HG03066 (cell line): ENCODE data around the gene ABCA9.
"Not testable (repeated sequence)": the region's sequence is repeated elsewhere in the genome, so short reads cannot be mapped to it uniquely, and the experiment has no call there.

ENCODE experiments used
- ATAC-seq: cut with Tn5 transposase; IDR thresholded peaks from one replicate; pipeline ENCODE4 v1.9.1; 2021; ENCODE audit warnings: low read depth; ENCODE audit not compliant: unreplicated experiment

ABCA9 gene, protein sequence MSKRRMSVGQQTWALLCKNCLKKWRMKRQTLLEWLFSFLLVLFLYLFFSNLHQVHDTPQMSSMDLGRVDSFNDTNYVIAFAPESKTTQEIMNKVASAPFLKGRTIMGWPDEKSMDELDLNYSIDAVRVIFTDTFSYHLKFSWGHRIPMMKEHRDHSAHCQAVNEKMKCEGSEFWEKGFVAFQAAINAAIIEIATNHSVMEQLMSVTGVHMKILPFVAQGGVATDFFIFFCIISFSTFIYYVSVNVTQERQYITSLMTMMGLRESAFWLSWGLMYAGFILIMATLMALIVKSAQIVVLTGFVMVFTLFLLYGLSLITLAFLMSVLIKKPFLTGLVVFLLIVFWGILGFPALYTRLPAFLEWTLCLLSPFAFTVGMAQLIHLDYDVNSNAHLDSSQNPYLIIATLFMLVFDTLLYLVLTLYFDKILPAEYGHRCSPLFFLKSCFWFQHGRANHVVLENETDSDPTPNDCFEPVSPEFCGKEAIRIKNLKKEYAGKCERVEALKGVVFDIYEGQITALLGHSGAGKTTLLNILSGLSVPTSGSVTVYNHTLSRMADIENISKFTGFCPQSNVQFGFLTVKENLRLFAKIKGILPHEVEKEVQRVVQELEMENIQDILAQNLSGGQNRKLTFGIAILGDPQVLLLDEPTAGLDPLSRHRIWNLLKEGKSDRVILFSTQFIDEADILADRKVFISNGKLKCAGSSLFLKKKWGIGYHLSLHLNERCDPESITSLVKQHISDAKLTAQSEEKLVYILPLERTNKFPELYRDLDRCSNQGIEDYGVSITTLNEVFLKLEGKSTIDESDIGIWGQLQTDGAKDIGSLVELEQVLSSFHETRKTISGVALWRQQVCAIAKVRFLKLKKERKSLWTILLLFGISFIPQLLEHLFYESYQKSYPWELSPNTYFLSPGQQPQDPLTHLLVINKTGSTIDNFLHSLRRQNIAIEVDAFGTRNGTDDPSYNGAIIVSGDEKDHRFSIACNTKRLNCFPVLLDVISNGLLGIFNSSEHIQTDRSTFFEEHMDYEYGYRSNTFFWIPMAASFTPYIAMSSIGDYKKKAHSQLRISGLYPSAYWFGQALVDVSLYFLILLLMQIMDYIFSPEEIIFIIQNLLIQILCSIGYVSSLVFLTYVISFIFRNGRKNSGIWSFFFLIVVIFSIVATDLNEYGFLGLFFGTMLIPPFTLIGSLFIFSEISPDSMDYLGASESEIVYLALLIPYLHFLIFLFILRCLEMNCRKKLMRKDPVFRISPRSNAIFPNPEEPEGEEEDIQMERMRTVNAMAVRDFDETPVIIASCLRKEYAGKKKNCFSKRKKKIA (N-terminal part only)

DNA sequence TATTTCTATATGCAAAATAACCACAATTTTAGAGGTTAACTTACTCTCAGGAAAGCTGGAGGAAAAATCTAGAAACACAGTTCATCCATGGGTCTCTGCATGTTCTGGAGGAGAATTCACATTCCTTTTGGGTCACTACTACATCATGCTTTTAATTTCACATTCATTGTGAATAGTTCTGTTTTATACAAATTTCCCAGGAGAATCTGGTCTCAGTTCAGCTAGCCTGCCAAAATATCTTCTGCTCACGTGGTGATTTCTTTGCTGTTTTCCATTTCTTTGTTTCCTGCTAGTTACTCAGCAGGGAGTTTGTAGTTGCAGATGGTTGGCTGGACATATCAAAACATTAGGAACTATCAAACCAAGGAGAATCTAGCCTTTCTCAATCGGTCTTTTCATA is at the start of gene ABCA9:
Gene ABCA9 (minus strand): TSS at position 106 of the 400 bp plus-strand sequence. CDS start 9,801 bp downstream, outside the sequence.
- ATAC-seq, result no peak

DNA sequence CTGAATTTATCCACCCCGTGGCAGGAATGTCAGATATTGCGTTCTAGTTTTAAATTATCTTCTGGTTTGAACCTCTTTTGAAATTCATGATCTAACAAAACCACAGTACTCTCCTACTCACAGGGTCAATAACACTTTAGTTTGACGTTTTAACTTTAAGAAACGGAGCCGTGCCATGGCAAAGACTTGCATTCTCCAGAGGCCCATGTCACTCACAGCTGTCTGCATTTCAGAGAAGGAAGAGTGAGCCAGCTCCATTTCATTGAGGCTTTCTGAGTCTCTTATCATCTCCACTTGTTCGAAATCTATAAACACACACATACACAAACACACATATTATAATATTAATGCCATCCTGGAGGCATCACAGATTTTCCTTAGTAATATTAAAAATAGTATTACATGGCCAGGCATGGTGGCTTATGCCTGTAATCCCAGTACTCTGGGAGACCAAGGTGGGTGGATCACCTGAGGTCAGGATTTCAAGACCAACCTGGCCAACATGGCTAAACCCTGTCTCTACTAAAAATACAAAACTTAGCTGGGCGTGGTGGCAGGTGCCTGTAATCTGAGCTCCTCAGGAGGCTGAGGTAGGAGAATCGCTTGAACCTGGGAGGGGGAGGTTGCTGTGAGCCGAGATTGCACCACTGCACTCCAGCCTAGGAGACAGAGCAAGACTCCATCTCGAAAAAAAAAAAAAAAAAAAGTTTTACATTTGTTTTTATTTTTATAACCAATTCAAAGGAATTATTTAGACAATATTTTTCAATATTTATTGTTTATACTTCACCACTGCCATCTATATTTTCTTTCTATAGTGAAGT is 45.4 kb upstream of the ABCA9 start:
- no peak for ATAC-seq

DNA sequence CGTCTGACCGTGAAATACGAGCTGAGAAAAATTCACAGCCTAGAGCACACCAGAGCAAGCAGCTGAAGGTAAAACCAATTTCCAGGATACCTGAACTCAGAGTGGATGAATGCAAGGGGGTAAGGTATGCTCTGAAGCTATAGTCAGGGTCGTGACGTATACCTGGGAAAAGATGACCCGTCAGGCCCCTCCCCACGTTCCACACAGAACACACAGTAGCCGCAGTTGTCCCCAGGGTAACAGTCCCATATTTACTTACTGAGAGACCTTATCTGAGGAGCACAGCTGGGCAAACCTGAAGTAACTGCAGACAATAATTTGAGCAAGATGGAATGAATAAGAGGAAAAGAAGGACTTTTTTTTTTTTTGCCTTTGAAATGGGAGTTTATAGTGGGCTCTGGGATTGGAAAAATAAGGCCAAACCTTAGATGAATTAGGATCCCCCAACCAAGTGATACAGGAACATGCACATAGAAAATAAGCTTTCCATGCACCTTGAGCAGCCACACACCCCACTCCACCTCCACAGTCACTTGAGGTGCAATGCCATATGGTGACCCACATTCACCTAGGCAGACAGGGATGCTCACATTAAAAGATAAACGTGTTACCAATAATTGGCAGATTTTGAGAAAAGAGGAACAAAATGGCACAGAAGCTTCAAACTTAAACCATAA is 43.0 kb upstream of the ABCA9 start:
- ATAC-seq, result no peak

DNA sequence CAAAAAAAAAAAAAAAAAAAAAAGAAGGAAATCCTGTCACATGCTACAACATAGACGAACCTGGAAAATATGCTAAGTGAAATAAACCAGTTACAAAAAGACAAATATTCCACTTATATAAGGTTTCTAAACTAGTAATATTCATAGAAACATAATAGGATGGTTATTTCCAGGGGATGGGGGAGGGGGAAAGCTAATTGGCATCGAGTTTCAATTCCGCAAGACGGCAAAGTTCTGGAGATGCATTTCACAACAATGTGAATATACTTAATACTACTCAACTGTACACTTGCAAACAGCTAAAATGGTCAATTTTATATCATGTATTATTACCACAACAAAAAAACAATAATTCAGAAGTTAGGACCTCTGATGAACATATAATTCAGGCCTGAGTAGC is 37.9 kb upstream of the ABCA9 start:
- ATAC-seq, result no peak

DNA sequence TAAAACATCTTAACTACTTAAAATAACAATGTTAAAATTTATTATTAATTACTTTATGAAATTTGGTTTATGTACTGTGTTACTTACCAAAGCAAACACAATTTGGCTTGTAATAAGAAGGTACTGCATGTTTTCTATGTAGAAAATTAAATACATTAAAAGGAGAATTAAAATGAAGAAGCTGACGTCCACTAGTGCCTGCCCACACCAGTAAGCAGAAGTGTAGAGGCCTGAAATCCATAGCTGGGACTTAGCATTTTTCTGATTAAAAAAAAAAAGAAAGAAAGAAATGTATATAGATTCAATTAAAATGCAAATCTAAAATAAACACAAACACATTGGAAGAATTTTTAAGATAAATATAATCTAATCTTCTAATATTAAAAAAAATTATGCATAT is 35.8 kb upstream of the ABCA9 start:
- no peak for ATAC-seq

DNA sequence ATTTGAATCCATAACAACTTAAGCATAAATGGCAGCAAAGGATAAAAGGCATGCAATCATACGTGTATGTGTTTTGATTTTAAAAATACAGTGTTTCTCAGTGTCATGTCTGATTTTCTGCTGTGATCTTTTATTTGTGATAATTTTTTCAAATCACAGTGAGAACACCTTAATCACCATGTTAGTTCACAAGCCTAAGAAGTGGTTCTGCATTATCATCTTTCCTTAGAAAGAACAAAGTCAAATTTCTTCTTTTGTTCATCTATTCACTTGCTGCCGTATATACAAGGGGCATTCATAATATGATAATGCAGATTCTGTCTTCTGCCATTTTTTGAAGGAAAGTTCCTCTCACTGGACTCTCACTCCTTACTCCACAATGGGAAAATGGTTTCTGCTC is 33.3 kb upstream of the ABCA9 start:
- ATAC-seq, result no peak

DNA sequence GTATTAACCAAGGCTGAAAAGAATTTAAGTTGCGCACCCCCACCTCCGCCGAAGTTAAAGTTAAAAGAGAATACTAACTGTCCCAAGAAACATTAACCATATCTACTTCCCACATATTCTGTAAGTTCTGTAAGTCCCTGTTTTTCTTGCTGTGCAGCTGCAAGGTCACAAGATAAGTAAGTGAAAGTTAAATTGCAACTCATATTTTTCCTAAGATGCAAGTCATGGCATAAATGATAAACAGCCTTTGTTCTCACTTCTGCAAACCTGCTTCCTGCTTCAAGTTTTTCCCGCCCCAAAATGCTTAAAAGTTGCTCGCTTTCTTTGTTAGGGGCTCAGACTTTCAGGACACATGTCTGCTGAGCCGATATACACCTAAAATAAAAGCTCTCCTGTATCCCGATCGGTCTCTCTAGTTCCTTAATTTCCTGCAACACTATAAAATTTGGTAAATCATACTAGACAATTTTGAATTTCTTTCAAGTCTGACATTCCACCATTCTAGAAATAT is 32.6 kb upstream of the ABCA9 start:
- no peak for ATAC-seq

DNA sequence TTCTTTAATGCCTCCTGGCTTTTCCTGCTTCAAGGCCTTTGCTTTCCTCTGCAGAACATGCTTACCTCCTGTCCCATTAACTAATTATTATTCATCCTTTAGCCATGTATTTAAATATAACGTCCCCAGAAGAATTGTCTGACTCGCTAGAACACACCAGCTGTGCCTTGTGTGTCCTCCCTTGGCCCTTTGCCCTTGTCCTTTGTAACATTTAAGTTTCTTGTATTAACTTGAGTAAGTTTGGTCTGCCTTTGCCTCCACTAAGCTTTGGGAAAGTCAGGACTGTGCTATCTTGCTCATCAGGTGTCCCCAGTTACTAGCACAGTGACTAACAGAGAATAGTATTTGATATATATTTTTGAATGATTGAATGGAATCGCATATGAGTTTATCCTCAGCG is 29.6 kb upstream of the ABCA9 start:
- ATAC-seq, result no peak

DNA sequence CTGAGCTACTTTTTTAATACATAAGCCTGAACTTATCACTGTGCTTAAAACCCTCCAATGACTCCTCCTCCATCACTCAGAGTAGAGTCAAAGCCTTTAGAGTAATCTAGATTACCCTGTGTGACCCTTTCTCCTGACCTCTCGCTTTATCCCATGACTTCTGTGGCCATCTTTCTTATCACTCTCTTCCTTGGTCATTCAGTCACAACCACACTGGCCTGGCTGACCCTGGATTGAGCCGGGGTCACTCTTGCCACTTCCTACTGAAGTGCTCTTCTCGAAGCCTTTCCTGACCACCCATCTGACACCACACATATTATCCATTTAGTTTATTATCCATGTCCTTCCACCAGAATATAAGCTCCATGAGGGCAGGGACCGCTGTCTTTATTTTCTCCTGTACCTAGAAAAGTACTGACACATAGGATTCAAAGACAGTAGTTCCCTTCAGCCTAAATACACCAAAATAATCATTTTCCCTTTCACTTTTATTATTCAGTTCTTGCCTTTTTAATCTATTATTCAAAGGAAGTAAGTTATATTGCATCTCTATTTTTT is 28.0 kb upstream of the ABCA9 start:
- no peak for ATAC-seq

DNA sequence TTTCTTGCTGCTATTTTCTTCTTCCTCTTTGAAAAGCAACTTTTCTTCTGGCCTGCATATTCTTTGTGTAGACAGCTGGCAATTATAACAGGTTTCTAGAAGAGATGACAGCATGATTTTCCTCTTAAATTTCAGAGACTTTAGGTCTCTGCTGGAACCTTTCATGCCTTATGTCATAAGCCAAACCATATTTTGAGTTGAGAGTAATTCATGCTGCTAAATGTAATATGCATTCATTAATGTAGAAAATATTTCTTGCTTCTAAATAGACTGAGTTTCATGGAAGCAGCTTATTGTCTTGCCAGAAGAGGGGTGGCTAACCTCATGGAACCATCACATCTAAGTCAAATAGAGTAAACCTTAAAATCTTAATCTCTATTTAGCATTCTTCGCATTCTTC is 25.9 kb upstream of the ABCA9 start:
- ATAC-seq, result no peak

DNA sequence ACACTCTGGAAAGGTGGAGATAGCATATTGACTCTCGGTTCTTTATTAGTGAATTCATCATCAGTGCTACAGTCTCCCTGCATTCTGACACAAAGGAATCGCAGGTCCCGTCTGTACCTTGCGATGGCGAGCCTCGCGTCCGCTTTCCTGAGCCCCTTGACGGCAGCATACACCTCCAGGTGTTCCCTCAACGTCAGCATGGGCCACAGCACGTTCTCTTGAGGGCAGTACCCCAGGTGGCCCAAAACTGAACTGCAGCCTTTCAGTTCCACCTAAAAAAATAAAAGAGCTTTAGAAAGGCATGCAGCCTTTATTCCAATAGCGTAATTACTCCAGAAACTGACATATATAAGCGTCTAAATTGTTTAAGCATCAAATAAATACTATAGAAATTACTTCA is 24.2 kb upstream of the ABCA9 start:
- ATAC-seq, result no peak

DNA sequence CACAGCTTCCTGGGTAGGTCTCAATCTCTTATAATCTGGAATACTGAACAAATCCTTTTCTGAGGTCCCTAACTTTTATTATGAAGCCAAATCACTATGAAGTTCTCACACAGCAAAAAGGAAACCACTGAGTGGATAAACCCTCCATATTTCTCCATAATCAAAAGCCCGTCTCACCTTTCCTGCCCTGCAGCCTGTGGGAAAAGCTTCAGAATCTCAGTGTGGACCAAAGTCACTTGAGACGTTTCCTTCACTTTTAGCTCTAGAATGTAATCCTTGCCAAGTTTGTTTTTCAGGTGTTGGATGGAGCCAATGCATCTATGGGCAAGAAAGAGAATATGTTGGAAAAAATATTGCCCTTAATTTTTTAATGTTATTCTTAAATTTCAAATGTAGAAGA is 22.0 kb upstream of the ABCA9 start:
- ATAC-seq, result no peak

DNA sequence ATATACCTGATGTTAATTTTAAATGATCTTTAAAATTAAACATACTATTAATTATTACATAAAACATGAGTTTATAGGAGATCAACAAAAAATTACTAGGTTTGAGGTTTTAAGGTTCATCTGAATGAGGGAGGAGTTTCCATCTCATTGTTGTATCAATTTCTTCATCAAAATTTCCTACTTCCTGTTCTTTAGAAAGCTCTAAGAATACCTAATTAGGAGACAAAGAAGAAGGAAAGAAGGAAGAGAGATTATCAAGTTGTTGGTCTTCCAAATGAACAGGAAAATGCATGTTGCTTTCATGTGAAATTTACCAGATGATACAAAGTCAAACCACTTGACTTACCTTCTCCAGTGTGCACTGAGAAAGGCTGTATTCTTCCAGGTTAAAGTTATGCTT is 18.1 kb upstream of the ABCA9 start:
- no peak for ATAC-seq

DNA sequence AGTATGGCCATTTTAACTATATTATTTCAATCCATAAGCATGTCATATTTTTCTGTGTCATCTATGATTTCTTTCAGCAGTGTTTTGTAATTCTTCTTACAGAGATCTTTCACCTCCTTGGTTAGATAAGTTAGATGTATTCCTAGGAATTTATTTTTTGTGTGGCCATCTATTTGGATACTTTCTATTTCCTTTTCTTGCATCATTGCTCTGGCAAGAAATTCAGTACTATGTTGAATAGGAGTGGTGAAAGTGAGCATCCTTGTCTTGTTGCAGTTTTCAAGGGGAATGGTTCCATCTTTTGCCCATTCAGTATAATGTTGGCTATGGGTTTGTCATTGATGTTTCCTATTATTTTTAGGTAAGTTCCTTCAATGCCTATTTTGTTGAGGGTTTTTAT is 15.1 kb upstream of the ABCA9 start:
- no peak for ATAC-seq

DNA sequence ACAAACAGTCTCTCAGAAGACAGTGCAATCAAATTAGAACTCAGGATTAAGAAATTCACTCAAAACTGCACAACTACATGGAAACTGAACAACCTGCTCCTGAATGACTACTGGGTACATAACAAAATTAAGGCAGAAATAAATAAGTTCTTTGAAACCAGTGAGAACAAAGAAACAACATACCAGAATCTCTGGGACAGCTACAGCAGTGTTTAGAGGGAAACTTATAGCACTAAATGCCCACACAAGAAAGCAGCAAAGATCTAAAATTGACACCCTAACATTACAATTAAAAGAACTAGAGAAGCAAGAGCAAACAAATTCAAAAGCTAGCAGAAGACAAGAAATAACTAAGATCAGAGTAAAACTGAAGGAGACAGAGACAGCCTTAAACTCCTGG is 12.7 kb upstream of the ABCA9 start:
- ATAC-seq, result not testable (repeated sequence)

DNA sequence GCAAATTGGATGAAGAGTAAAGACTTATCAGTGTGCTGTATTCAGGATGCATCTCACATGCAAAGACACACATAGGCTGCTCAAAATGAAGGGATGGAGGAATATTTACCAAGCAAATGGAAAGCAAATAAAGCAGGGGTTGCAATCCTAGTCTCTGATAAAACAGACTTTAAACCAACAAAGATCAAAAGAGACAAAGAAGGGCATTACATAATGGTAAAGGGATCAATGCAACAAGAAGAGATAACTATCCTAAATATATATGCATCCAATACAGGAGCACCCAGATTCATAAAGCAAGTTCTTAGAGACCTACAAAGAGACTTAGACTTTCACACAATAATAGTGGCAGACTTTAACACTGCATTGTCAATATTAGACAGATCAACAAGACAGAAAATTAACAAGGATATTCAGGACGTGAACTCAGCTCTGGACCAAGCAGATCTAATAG is 12.1 kb upstream of the ABCA9 start:
- not testable (repeated sequence) for ATAC-seq

DNA sequence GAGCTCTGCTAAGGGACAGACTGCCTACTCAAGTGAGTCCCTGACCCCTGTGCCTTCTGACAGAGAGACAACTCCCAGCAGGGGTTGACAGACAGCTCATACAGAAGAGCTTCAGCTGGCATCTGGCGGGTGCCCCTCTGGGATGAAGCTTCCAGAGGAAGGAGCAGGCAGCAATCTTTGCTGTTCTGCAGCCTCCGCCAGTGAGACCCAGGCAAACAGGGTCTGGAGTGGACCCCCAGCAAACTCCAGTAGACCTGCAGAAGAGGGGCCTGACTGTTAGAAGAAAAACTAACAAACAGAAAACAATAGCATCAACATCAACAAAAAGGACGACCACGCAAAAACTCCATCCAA is 10.5 kb upstream of the ABCA9 start:
- not testable (repeated sequence) for ATAC-seq

DNA sequence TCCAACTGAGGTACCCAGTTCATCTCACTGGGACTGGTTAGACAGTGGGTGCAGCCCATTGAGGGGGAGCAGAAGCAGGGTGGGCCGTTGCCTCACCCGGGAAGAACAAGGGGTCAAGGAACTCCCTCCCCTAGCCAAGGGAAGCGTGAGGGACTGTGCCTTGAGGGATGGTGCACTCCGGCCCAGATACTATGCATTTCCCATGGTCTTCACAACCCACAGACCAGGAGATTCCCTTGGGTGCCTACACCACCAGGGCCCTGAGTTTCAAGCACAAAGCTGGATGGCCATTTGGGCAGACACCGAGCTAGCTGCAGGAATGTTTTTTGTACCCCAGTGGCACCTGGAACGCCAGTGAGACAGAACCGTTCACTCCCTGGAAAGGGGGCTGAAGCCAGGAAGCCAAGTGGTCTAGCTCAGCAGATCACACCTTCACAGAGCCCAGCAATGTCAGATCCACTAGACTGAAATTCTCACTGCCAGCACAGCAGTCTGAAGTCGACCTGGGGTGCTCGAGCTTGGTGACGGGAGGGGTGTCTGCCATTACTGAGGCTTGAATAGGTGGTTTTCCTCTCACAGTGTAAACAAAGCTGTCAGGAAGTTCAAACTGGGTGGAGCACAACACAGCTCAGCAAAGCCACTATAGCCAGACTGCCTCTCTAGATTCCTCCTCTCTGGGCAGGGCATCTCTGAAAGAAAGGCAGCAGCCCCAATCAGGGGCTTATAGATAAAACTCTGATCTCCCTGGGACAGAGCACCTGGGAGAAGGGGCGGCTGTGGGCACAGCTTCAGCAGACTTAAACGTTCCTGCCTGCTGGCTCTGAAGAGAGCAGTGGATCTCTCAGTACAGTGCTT is 9.9 kb upstream of the ABCA9 start:
- not testable (repeated sequence) for ATAC-seq
